DND-41 (cell line): ENCODE results near the gene IL2RA.
"Not testable (repeated sequence)": the region's sequence is repeated elsewhere in the genome, so short reads cannot be mapped to it uniquely, and the experiment has no call there.

Experiments
- ATAC-seq: fragments of 200-7000 bp; cut with Tn5 transposase; 3 replicates; pipeline ENCODE4 v1.9.1; 2021; ENCODE audit warnings: low read depth; ENCODE audit not compliant: insufficient read depth
- DNase-seq: peaks from one replicate; pipeline ENCODE4 v3.0.0-alpha.2; 2020
- H2AFZ ChIP-seq: 2 replicates; pipeline ENCODE4 v1.6.0; 2012; ENCODE audit warnings: low read depth, low read length
- H3K27ac ChIP-seq: 2 replicates; pipeline ENCODE4 v1.5.1; 2012; ENCODE audit warnings: low read length, inconsistent platforms
- H3K27me3 ChIP-seq: fragments of 200-600 bp; sonication (generic); 2 replicates; pipeline ENCODE4 v1.6.0; 2012; ENCODE audit warnings: low read length, mild to moderate bottlenecking, inconsistent platforms; ENCODE audit not compliant: insufficient read depth, poor library complexity
- H3K36me3 ChIP-seq: 2 replicates; pipeline ENCODE4 v1.5.1; 2012; ENCODE audit warnings: low read length, inconsistent platforms; ENCODE audit not compliant: insufficient read depth
- H3K4me1 ChIP-seq: 2 replicates; pipeline ENCODE4 v1.5.1; 2012; ENCODE audit warnings: mild to moderate bottlenecking, low read length; ENCODE audit not compliant: insufficient read depth
- H3K4me2 ChIP-seq: 2 replicates; pipeline ENCODE4 v1.6.0; 2012; ENCODE audit warnings: mild to moderate bottlenecking, moderate library complexity, low read length, inconsistent platforms; ENCODE audit not compliant: insufficient read depth
- H3K4me3 ChIP-seq, 2 experiments: fragments of 200-600 bp in 1 of 2; shearing (Covaris generic) in 1 of 2; 2 replicates each; pipeline ENCODE4 v1.5.1; 2012 to 2016; ENCODE audit warnings: inconsistent platforms in 2 of 2, low read length in 2 of 2, mild to moderate bottlenecking in 2 of 2, low read depth in 1 of 2, moderate library complexity in 1 of 2
- H3K79me2 ChIP-seq: 2 replicates; pipeline ENCODE4 v1.6.0; 2012; ENCODE audit warnings: low read length, inconsistent platforms; ENCODE audit not compliant: insufficient read depth
- H3K9ac ChIP-seq: 2 replicates; pipeline ENCODE4 v1.6.0; 2012; ENCODE audit warnings: low read depth, mild to moderate bottlenecking, inconsistent platforms, low read length, moderate library complexity
- H3K9me3 ChIP-seq: 2 replicates; pipeline ENCODE4 v1.5.1; 2012; ENCODE audit warnings: low read length, moderate library complexity, mild to moderate bottlenecking, inconsistent platforms; ENCODE audit not compliant: insufficient read depth, severe bottlenecking
- H4K20me1 ChIP-seq: 2 replicates; pipeline ENCODE4 v1.6.0; 2012; ENCODE audit warnings: low read length; ENCODE audit not compliant: insufficient read depth
- EZH2 ChIP-seq: IDR thresholded peaks from 3 replicates; pipeline ENCODE4 v1.6.1; 2012; ENCODE audit warnings: borderline replicate concordance, low read depth, mild to moderate bottlenecking, moderate library complexity, low read length, inconsistent platforms; ENCODE audit not compliant: severe bottlenecking
- TF ChIP-seq, protein P1 (sequence below): IDR thresholded peaks from 2 replicates; pipeline ENCODE4 v1.5.1; 2012; ENCODE audit warnings: borderline replicate concordance, low read length, moderate library complexity, mild to moderate bottlenecking; ENCODE audit not compliant: poor library complexity, severe bottlenecking; ENCODE audit errors: extremely low read depth

The IL2RA gene

DNA sequence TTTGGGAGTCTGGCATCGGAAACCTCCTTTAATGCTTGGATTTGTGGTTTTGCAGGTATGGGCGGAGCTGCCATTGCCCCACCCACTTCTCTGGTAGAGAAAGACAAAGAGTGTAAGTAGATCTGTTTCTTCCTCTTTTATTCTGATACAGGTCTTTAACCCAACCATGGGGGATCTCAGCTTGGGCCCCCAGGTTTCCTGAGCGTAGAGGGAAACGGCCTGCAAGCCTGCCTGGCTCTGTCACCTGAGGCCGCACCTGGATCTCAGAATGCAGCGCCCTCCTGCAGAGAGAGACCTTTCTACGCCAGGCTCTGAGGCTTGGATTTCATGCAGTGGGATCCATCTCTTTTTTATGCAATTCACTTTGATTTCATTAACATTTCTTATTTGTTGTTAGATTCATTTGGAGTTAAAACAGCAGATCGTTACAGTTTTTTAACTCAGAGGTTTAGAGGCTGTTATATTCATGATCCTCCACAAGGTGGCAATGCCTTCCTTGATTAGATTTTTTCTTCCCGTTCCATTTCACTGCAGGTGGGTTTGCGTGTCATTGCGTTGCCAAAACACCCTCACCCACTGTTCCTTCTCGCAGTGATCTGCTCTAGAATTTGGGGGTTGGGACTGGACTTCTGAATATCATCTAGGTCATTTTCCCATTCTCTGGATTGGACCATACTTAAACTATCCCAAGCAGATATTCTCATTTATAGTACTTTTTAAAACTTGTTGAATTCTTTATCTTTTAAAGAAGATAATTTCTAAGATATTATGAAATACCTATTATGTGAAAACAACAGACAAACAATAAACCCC is 46.7 kb upstream of the IL2RA start:
- Histone ChIP-seq H3K27me3 (no peaks in the 10 kb centered on the region), H3K27ac (peak overlapping the region; percentile 48; the same call in 1 of the 2 replicates), H3K4me3 (no peak overlapping the region), H4K20me1 (peaks cover 22% of the 10 kb centered on the region), H3K9me3 (no peaks in the 10 kb centered on the region), H2AFZ (no peak overlapping the region), H3K9ac (no peak overlapping the region), H3K4me1 (peaks cover 2% of the 10 kb centered on the region; the same call in 1 of the 2 replicates), H3K79me2 (peaks cover 27% of the 10 kb centered on the region), H3K36me3 (peaks cover 98% of the 10 kb centered on the region), H3K4me2 (no peak overlapping the region)
- DNase-seq: peak; percentile 38
- peak; percentile 72; the same call in 2 of the 3 replicates for ATAC-seq
- TF ChIP-seq, protein P1, sequence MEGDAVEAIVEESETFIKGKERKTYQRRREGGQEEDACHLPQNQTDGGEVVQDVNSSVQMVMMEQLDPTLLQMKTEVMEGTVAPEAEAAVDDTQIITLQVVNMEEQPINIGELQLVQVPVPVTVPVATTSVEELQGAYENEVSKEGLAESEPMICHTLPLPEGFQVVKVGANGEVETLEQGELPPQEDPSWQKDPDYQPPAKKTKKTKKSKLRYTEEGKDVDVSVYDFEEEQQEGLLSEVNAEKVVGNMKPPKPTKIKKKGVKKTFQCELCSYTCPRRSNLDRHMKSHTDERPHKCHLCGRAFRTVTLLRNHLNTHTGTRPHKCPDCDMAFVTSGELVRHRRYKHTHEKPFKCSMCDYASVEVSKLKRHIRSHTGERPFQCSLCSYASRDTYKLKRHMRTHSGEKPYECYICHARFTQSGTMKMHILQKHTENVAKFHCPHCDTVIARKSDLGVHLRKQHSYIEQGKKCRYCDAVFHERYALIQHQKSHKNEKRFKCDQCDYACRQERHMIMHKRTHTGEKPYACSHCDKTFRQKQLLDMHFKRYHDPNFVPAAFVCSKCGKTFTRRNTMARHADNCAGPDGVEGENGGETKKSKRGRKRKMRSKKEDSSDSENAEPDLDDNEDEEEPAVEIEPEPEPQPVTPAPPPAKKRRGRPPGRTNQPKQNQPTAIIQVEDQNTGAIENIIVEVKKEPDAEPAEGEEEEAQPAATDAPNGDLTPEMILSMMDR: peak; percentile 75
- TF ChIP-seq EZH2: no peak

DNA sequence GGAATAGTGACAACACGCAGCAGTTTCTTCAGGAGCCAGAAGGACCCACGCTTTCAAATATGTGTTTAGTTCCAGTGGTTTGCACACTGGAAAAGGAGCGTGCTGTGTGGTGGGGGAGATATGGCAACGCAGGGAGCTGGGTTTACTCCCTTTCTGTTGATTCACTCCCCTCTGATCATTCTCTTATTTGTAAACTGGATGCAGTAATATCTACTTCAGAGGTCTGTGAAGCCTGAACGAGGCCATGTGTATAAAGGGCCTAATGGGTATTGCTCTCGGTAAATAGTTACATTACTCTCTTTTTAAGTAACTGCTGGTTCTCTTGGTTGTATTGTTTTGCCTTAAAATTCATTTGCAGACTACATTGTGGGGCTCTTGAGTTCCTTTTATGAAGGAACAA is 45.9 kb upstream of the IL2RA start:
- Histone ChIP-seq H3K4me2 (no peak overlapping the region), H3K27ac (no peak overlapping the region), H3K4me3 (no peak overlapping the region), H3K9me3 (no peaks in the 10 kb centered on the region), H3K4me1 (peaks cover 2% of the 10 kb centered on the region; the same call in 1 of the 2 replicates), H3K27me3 (no peaks in the 10 kb centered on the region), H3K36me3 (peaks cover 98% of the 10 kb centered on the region), H2AFZ (no peak overlapping the region), H4K20me1 (peaks cover 27% of the 10 kb centered on the region), H3K9ac (no peak overlapping the region), H3K79me2 (peaks cover 35% of the 10 kb centered on the region)
- ATAC-seq (no peak), DNase-seq (no peak)
- no peak for TF ChIP-seq EZH2
- TF ChIP-seq, protein P1: peak; percentile 3

DNA sequence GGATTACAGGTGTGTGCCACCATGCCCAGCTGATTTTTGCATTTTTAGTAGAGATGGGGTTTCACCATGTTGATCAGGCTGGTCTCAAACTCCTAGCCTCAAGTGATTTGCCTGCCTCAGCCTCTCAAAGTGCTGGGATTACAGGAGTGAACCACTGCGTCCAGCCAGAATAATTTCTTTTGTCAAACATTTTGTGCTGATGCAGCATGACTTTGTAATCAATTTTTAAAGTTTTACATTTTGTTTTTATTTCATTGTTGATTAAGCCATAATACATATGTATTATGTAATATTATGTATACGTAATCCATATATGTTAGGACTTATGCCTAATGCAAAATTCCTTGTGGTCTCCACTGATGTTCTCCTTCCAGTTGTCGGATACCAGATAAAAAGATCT is 45.4 kb upstream of the IL2RA start:
- not testable (repeated sequence) for ATAC-seq, H3K27ac ChIP-seq

DNA sequence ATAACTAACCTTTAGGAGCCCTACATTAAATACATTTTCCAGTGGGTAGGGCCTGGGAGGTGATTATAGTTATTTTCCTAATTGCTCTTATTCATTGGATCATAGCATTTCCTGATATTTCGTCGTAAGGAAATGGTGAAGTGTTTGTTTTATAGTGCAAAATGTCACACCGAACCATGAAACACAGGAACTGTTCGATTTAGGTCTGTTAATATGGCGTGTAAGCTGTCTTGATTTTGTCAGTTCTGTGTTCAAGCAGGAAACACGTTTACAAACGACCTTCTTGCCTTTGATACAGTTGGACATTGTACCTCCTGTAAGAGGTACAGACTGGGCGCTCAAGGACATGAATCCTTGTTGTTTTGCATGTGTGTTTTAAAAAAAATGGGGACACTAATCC is 41.4 kb upstream of the IL2RA start:
- no peak overlapping the region for H2AFZ ChIP-seq
- no peak overlapping the region for H3K9ac ChIP-seq
- no peak overlapping the region; the same call in 1 of the 2 replicates for H3K27ac ChIP-seq
- H3K9me3 ChIP-seq: no peaks in the 10 kb centered on the region
- H3K79me2 ChIP-seq: peaks cover 61% of the 10 kb centered on the region
- H3K4me2 ChIP-seq: no peak overlapping the region
- DNase-seq: no peak
- peaks cover 93% of the 10 kb centered on the region for H3K36me3 ChIP-seq
- peaks cover 43% of the 10 kb centered on the region for H4K20me1 ChIP-seq
- no peaks in the 10 kb centered on the region for H3K4me1 ChIP-seq
- TF ChIP-seq, protein P1: no peak
- no peak for TF ChIP-seq EZH2
- no peaks in the 10 kb centered on the region for H3K27me3 ChIP-seq
- ATAC-seq: no peak
- no peak overlapping the region for H3K4me3 ChIP-seq

More for the DNA sequence above, 45.4 kb upstream of the IL2RA start:
- H3K4me1 ChIP-seq, H3K9ac ChIP-seq, H3K9me3 ChIP-seq, H3K27me3 ChIP-seq, H3K4me3 ChIP-seq, H2AFZ ChIP-seq, H3K4me2 ChIP-seq, DNase-seq: not testable (repeated sequence)
- Histone ChIP-seq H3K79me2 (peaks cover 39% of the 10 kb centered on the region), H3K36me3 (peaks cover 98% of the 10 kb centered on the region), H4K20me1 (peaks cover 32% of the 10 kb centered on the region)
